ENCODE measurements around the gene PRH1. TPM values are rescaled to one million over a fixed set of nuclear protein-coding genes. Genes with fewer than 3 reads are reported as not detected.

PRH1 gene
- total RNA-seq, 3 donors from 2014 or later (not counting 1 experiment from before 2014, with no cell fraction given), result 35.1 to 46.1 (median 40.6) TPM

- TF ChIP-seq CTCF (IDR thresholded peaks at IDR 0.05), result no peak
- no peak overlapping the region for H3K4me3 Mint-ChIP-seq
- H3K9me3 Mint-ChIP-seq, result peaks cover 3 to 17% of the 10 kb centered on the region in 2 donors
- no peaks in the 10 kb centered on the region for H3K27me3 ChIP-seq (ENCODE audit: control insufficient read depth, insufficient read depth, low read length)
- peaks cover 0 to 14% of the 10 kb centered on the region in 2 donors for H3K4me1 Mint-ChIP-seq
- H3K4me3 ChIP-seq (ENCODE audit: low read length), result no peak overlapping the region
- no peak overlapping the region for H3K27ac Mint-ChIP-seq
- ATAC-seq, result no peak
- no peaks in the 10 kb centered on the region for H3K36me3 ChIP-seq (ENCODE audit: control insufficient read depth, insufficient read depth, low read length)
- H3K9me3 ChIP-seq (ENCODE audit: control insufficient read depth, insufficient read depth, low read length), result no peaks in the 10 kb centered on the region
- no peaks in the 10 kb centered on the region for H3K4me1 ChIP-seq (ENCODE audit: control insufficient read depth, insufficient read depth, low read length)
- WGBS (ENCODE audit: insufficient coverage), result 100% methylated on average over 1 of the region's 1 CpG
- intact Hi-C loops (cut with micrococcal nuclease), result no loop called here
- peaks cover 21% of the 10 kb centered on the region for H3K36me3 Mint-ChIP-seq
- DNase-seq, result no peak
- H3K27ac ChIP-seq (ENCODE audit: low read length), result no peak overlapping the region
- no peaks in the 10 kb centered on the region for H3K27me3 Mint-ChIP-seq (ENCODE audit: low read depth in 2 of 2)
Observed at GRCh38 chr12:10901427-10901826, 17.4 kb upstream of the PRH1 start.

- Mint-ChIP-seq H3K27ac (no peak overlapping the region), H3K4me3 (no peak overlapping the region), H3K4me1 (peaks cover 0 to 14% of the 10 kb centered on the region in 2 donors), H3K9me3 (peaks cover 3 to 17% of the 10 kb centered on the region in 2 donors), H3K36me3 (peaks cover 21% of the 10 kb centered on the region), H3K27me3 (ENCODE audit: low read depth in 2 of 2) (no peaks in the 10 kb centered on the region)
- Histone ChIP-seq H3K27ac (ENCODE audit: low read length) (no peak overlapping the region), H3K4me3 (ENCODE audit: low read length) (no peak overlapping the region), H3K9me3 (ENCODE audit: control insufficient read depth, insufficient read depth, low read length) (no peaks in the 10 kb centered on the region), H3K4me1 (ENCODE audit: control insufficient read depth, insufficient read depth, low read length) (no peaks in the 10 kb centered on the region), H3K27me3 (ENCODE audit: control insufficient read depth, insufficient read depth, low read length) (no peaks in the 10 kb centered on the region), H3K36me3 (ENCODE audit: control insufficient read depth, insufficient read depth, low read length) (no peaks in the 10 kb centered on the region)
- TF ChIP-seq CTCF (IDR thresholded peaks at IDR 0.05), result no peak
- intact Hi-C loops (cut with micrococcal nuclease), result no loop called here
- no peak for DNase-seq
- no peak for ATAC-seq
- 100% methylated on average over 1 of the region's 1 CpG for WGBS (ENCODE audit: insufficient coverage)
Observed at GRCh38 chr12:10900972-10901371, 16.9 kb upstream of the PRH1 start.

GRCh38 chr12:10900530-10900929 lies 16.5 kb upstream of the PRH1 start:
- Mint-ChIP-seq H3K36me3 (peaks cover 21% of the 10 kb centered on the region), H3K27me3 (ENCODE audit: low read depth in 2 of 2) (no peaks in the 10 kb centered on the region), H3K9me3 (peaks cover 3 to 17% of the 10 kb centered on the region in 2 donors), H3K27ac (no peak overlapping the region), H3K4me3 (no peak overlapping the region), H3K4me1 (peaks cover 0 to 14% of the 10 kb centered on the region in 2 donors)
- DNase-seq, result no peak
- 100% methylated on average over 1 of the region's 1 CpG for WGBS (ENCODE audit: insufficient coverage)
- no peak overlapping the region for H3K27ac ChIP-seq (ENCODE audit: low read length)
- intact Hi-C loops (cut with micrococcal nuclease), result no loop called here
- no peaks in the 10 kb centered on the region for H3K36me3 ChIP-seq (ENCODE audit: control insufficient read depth, insufficient read depth, low read length)
- ATAC-seq, result no peak
- no peak overlapping the region for H3K4me3 ChIP-seq (ENCODE audit: low read length)
- no peaks in the 10 kb centered on the region for H3K9me3 ChIP-seq (ENCODE audit: control insufficient read depth, insufficient read depth, low read length)
- H3K4me1 ChIP-seq (ENCODE audit: control insufficient read depth, insufficient read depth, low read length), result no peaks in the 10 kb centered on the region
- no peaks in the 10 kb centered on the region for H3K27me3 ChIP-seq (ENCODE audit: control insufficient read depth, insufficient read depth, low read length)
- TF ChIP-seq CTCF (IDR thresholded peaks at IDR 0.05), result no peak

- H3K27me3 ChIP-seq (ENCODE audit: control insufficient read depth, insufficient read depth, low read length), result no peaks in the 10 kb centered on the region
- no peaks in the 10 kb centered on the region for H3K27me3 Mint-ChIP-seq (ENCODE audit: low read depth in 2 of 2)
- H3K4me3 ChIP-seq (ENCODE audit: low read length), result no peak overlapping the region
- no peaks in the 10 kb centered on the region for H3K36me3 ChIP-seq (ENCODE audit: control insufficient read depth, insufficient read depth, low read length)
- H3K9me3 Mint-ChIP-seq, result no peaks in the 10 kb centered on the region
- no peak overlapping the region for H3K27ac ChIP-seq (ENCODE audit: low read length)
- 92% methylated on average over 5 of the region's 5 CpGs for WGBS (ENCODE audit: insufficient coverage)
- ATAC-seq, result no peak
- H3K4me1 Mint-ChIP-seq, result peaks cover 0 to 14% of the 10 kb centered on the region in 2 donors
- intact Hi-C loops (cut with micrococcal nuclease), result no loop called here
- H3K9me3 ChIP-seq (ENCODE audit: control insufficient read depth, insufficient read depth, low read length), result no peaks in the 10 kb centered on the region
- no peaks in the 10 kb centered on the region for H3K4me1 ChIP-seq (ENCODE audit: control insufficient read depth, insufficient read depth, low read length)
- H3K36me3 Mint-ChIP-seq, result no peaks in the 10 kb centered on the region
- DNase-seq, result no peak
- no peak overlapping the region for H3K4me3 Mint-ChIP-seq
- TF ChIP-seq CTCF (IDR thresholded peaks at IDR 0.05), result no peak
- no peak overlapping the region for H3K27ac Mint-ChIP-seq
Observed at GRCh38 chr12:10896854-10897253, 12.8 kb upstream of the PRH1 start.

Measured in natural killer cell (primary cell).